NCI-H510A treated with DMSO at 0.1 percent for 48 hours (cell line): ENCODE data around the gene SPOCD1.

Experiments
- DNase-seq: peaks from one replicate; lab custom pipeline; 2025; lab: John Stamatoyannopoulos, UW

The SPOCD1 gene

DNA sequence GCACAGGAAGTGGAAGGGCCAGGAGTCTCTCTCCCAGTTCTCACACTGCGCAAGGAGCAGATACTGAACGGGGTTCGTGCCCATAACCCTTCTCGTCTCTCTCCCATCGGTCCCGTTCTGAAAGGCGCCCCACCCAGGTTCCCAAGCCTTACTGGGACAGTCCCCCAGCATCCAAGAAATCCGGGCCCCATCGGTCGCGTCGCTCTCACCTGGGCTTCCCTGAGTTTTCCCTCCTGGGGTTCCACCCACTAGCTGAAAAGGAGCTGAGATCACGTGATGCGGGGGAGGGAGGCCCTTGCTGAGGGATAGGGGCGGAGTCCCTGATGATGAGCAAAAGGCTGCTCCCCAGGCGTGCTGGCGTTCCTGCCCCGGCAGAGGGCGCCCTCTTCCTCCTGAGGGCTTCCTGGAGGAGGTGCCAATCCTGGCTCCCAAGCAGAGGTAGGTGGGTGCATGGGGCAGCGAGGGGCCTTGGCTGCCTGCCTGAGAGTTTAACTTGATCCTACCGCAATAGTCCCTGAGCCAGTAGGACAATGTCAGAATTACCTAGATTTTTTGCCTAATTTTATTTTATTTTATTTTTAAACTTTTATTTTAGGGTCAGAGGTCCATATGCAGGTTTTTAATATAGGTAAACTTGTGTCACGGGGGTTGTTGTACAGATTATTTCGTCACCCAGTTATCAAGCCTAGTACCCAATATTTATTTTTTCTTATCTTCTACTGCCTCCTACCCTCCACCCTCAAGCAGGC lies at the start of gene SPOCD1:
Gene SPOCD1 (minus strand): TSS at position 271 of the 749 bp plus-strand sequence. CDS start 689 bp downstream, outside the sequence.
- no peak for DNase-seq

- no peak for DNase-seq
Measured at GRCh38 chr1:31862071-31862470, 46.2 kb upstream of the SPOCD1 start.

DNA sequence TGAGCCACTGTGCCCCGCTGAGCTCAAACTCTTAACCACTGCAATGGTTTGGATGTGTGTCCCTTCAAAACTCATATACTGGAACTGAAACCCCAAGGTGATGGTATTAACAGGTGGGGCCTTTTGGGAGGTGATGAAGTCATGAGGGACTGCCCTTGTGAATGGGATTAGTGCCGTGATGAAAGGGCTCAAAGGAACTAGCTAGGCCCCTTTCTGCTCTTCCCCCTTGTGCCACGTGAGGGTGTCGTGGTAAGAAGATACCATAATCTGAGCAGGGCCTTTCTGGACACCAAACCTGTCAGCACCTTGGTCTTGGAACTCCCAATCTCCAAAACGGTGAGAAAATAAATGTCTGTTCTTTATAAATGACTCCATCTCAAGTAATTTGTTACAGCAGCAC lies 45.5 kb upstream of the SPOCD1 start:
- no peak for DNase-seq

DNA sequence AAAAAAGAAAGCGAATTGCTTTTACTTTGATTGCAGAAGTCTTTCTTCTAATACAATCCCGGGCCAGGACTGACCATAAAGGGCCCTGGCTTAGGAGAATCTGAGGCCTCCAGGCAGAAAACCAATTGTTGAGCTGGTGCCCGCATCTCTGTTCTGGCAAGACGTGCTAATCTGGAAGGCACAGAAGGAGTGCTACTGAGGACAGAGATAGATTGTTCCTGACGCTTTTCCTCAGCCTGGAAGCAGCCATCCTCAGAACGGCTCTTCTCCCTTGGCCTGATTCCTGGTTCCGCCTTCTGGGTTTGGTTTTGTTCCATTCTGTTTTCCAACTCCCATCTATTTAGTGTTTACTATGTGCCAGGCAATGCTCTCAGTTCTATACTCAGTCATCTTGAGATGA lies 44.8 kb upstream of the SPOCD1 start:
- no peak for DNase-seq

- no peak for DNase-seq
Measured at GRCh38 chr1:31859719-31860118, 43.9 kb upstream of the SPOCD1 start.

GRCh38 chr1:31859044-31859443 lies 43.2 kb upstream of the SPOCD1 start:
- DNase-seq, result no peak

GRCh38 chr1:31857863-31858262 lies 42.0 kb upstream of the SPOCD1 start:
- no peak for DNase-seq

DNA sequence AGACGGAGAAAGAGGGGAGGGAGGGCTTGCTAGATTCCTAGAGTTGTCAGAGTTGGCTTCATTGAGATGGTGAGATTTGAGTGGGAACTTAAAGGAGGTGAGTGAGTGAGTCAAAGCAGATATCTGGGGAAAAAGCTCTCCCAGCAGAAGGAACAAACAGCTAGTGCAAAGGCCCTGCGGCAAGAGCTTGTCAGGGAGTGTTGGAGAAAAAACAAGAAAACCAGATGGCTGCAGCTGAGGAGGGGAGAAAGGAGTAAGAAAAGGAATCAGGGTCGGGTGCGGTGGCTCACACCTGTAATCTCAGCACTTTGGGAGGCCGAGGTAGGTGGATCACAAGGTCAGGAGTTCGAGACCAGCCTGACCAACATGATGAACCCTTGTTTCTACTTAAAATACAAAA lies 40.3 kb upstream of the SPOCD1 start:
- DNase-seq, result no peak

GRCh38 chr1:31855038-31855845 lies 39.4 kb upstream of the SPOCD1 start:
- no peak for DNase-seq

DNA sequence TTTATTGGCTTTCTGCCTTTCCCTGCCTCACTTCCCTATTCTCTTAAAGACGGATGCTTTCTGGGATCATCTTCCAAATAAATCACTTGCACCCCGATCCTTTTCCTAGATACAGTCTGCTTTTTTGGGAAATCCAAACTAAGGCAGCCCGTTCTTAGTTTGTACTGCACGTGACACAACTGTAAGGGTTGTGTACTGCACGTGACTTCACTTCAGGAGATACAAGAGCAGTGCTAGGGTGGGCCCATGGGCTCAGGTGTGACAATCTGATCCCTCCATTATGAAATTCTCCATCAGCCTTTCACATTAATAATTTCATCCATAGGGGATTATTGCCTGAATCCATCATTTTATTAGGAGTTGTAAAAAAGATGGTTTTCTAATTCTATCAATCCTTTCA lies 33.8 kb upstream of the SPOCD1 start:
- no peak for DNase-seq

GRCh38 chr1:31848381-31848897 lies 32.6 kb upstream of the SPOCD1 start:
- no peak for DNase-seq

DNA sequence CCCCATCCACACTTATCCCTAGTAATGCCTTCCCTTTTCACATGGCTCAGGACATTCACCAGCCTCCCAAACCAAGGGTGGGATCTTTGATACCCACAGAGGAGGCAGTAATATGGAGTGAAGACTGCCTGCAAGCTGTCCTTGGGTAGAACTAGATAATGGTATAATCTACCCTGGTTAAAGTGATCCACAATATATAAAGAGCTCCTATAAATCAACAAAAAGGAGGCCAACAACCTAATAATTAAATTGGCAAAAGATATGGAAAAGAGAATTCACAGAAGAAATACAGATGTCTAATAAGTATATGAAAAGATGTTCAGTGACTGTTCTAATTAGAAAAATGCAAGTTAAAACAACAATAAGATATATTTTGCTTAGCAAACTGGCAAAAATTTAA lies 30.7 kb upstream of the SPOCD1 start:
- DNase-seq, result no peak

- DNase-seq, result peak; percentile 18
Measured at GRCh38 chr1:31843506-31843905, 27.7 kb upstream of the SPOCD1 start.

DNA sequence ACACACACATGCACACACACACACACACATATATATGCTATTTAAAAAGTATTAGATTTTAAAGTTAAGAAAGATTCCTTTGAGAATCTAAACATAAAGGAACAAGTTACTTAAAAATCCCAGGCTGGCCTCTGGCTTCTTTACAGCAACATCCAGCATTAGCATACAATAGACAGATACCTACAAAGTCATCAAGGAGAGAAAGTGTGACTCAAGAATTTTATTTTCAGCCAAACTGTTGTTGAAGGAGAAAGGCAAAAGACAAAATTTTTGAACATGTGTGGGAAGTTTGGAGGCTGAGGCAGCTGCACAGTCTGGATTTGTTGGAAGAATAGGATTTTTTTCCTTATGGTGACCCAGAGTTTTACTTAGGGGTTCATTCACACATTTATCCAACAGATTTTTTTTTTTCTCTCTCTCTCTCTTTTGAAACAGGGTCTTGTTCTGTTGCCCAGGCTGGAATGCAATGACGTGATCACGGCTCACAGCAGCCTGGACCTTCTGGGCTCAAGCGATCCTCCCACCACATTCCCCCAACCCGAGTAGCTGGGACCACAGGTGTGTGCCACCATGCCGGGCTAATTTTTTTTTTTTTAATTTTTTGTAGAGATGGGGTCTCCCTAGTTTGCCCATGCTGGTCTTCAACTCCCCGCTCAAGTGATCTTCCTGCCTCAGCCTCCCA lies 24.0 kb upstream of the SPOCD1 start:
- DNase-seq, result no peak

- DNase-seq, result no peak
Measured at GRCh38 chr1:31837451-31838158, 21.8 kb upstream of the SPOCD1 start.

- DNase-seq, result no peak
Measured at GRCh38 chr1:31836638-31837037, 20.8 kb upstream of the SPOCD1 start.

DNA sequence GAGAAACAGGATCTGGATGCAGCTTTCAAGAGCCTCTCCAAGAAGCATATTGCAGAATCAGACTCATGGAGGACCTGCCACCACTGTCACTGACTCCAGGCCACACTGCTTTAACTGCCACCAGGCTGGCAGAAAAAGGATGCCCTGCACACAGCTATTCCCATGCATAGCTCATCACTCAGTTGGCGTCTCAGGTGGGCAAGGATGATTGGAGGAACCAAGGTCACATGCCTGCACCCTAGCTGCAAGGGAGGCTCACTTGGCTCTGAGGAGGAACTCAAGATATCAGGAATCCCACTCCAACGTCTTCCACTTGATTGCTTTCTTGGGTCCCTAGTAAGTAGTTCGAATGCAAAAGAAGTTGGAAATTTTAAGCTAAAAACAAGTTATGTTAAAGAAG lies 19.6 kb upstream of the SPOCD1 start:
- no peak for DNase-seq

DNA sequence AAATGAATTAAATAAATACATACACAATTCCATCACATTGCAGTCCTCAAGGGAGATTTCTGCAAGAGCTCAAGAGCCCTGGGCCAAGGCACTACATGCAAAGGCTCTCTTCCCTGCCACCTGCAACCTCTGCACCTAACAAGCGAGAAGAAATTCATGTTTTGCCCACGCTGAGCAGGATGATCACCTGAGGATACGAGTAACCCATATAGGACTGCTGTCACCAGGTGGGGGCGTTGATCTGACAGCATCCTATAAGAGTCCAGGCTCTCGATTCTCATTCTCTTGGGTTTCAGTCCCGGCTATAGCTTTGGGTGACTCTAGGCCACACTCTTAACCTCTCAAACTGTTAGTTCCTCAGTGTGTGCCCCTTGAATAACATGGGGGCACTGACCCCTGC lies 18.7 kb upstream of the SPOCD1 start:
- no peak for DNase-seq

GRCh38 chr1:31831397-31832378 lies 15.9 kb upstream of the SPOCD1 start:
- DNase-seq, result no peak

DNA sequence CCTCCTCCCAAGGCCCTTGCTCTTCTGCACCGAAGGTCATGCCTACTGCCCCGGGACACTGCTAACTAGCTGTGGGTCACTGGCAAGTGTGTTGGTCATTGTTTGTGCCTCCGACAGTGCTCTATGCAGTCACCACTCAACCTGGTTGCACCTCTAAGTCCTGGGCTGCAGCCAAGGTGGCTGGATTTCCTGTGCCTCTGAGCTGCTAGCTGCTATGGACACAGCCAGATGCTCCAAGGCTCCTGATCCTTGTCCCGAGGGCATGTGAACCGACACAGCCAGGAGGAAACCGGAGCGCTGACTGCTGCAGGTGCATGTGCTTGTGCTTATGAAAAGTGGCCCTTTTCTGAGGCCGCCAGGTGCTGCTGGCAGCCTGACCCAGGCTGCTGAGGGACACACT lies 14.7 kb upstream of the SPOCD1 start:
- DNase-seq, result peak; percentile 53

- DNase-seq, result no peak
Measured at GRCh38 chr1:31830065-31830464, 14.2 kb upstream of the SPOCD1 start.
